Keratinocyte (primary cell): ENCODE measurements around the gene CD247. TPM values are rescaled to one million over a fixed set of nuclear protein-coding genes. Genes with fewer than 3 reads are reported as not detected.

Source experiments
- DNase-seq: peaks from one replicate; pipeline ENCODE4 v3.0.0-alpha.2; 2011; ENCODE audit warnings: low read depth, missing footprints, low spot score
- FAIRE-seq: peaks from 2 replicates; lab custom pipeline; 2011; peaks lifted over from hg19 to GRCh38; lab: Jason Lieb, UNC
- H2AFZ ChIP-seq: 2 replicates; pipeline ENCODE4 v1.6.0; 2012; ENCODE audit warnings: low read length, control low read depth, inconsistent platforms; ENCODE audit not compliant: control insufficient read depth
- H3K27ac ChIP-seq: 2 replicates; pipeline ENCODE4 v1.5.1; 2011; ENCODE audit warnings: low read length; ENCODE audit not compliant: control insufficient read depth, insufficient read depth
- H3K27me3 ChIP-seq: 3 replicates; pipeline ENCODE4 v1.6.0; 2011; ENCODE audit warnings: low read length; ENCODE audit not compliant: control insufficient read depth, insufficient read depth; ENCODE audit errors: extremely low read depth
- H3K36me3 ChIP-seq, 2 experiments: 2 replicates in 1 of 2; 3 replicates in 1 of 2; pipeline ENCODE4 v1.5.1; 2011; ENCODE audit warnings: low read length in 2 of 2, mild to moderate bottlenecking in 1 of 2; ENCODE audit not compliant: control insufficient read depth in 2 of 2, insufficient read depth in 2 of 2; ENCODE audit errors: extremely low read depth in 1 of 2
- H3K4me1 ChIP-seq: 3 replicates; pipeline ENCODE4 v1.5.1; 2011; ENCODE audit warnings: low read length; ENCODE audit not compliant: control insufficient read depth, insufficient read depth; ENCODE audit errors: extremely low read depth
- H3K4me2 ChIP-seq: 3 replicates; pipeline ENCODE4 v1.6.0; 2011; ENCODE audit warnings: low read depth, low read length; ENCODE audit not compliant: control insufficient read depth, insufficient read depth; ENCODE audit errors: extremely low read depth
- H3K4me3 ChIP-seq, 3 experiments: fragments of 200-600 bp in 1 of 3; sonication (generic) in 1 of 3; 2 replicates in 2 of 3; 3 replicates in 1 of 3; pipeline ENCODE4 v1.5.1; 2011 to 2016; ENCODE audit warnings: low read length in 3 of 3, mild to moderate bottlenecking in 3 of 3, control low read depth in 2 of 3, inconsistent platforms in 1 of 3, low read depth in 1 of 3, mixed read lengths in 1 of 3, mixed run types in 1 of 3, moderate library complexity in 1 of 3; ENCODE audit not compliant: control insufficient read depth in 2 of 3, insufficient read depth in 2 of 3; ENCODE audit errors: extremely low read depth in 1 of 3
- H3K79me2 ChIP-seq: 2 replicates; pipeline ENCODE4 v1.6.0; 2012; ENCODE audit warnings: low read length; ENCODE audit not compliant: control insufficient read depth, insufficient read depth
- H3K9ac ChIP-seq: 3 replicates; pipeline ENCODE4 v1.6.0; 2011; ENCODE audit warnings: low read length; ENCODE audit not compliant: control insufficient read depth, insufficient read depth; ENCODE audit errors: extremely low read depth
- H3K9me1 ChIP-seq: 3 replicates; pipeline ENCODE4 v1.6.0; 2011; ENCODE audit warnings: low read length; ENCODE audit not compliant: control insufficient read depth, insufficient read depth; ENCODE audit errors: extremely low read depth
- H3K9me3 ChIP-seq: 2 replicates; pipeline ENCODE4 v1.5.1; 2012; ENCODE audit warnings: low read depth, low read length; ENCODE audit not compliant: control insufficient read depth
- H4K20me1 ChIP-seq: 3 replicates; pipeline ENCODE4 v1.6.0; 2011; ENCODE audit warnings: low read length; ENCODE audit not compliant: control insufficient read depth, insufficient read depth; ENCODE audit errors: extremely low read depth
- EZH2 ChIP-seq: IDR thresholded peaks from one replicate; pipeline ENCODE4 v1.6.1; 2012; ENCODE audit warnings: inconsistent platforms, mild to moderate bottlenecking, low read length, moderate library complexity
- dilution Hi-C: fragments of 300-500 bp; cut with MboI; formaldehyde crosslinking; loops from one replicate; pipeline ENCODE4 v1.7.0; 2020; ENCODE audit warnings: low sequenced_read_pairs; ENCODE audit not compliant: extremely low pct_ligation_motif_present
- polyA plus RNA-seq, 5 experiments: library from polyadenylated mRNA; depleted of rRNA in 3 of 5; stranded (reverse) in 3 of 5; stranded (forward) in 1 of 5; unstranded in 1 of 5; fragments of >200 nt; gene quantifications; 1 replicate in 1 of 5; 2 replicates in 3 of 5; 3 replicates in 1 of 5; pipeline versions ENCODE4 v1.2.1 to v1.2.3, GENCODE V29; 2011 to 2012; ENCODE audit warnings: missing spikeins in 2 of 5, low read depth in 1 of 5, low replicate concordance in 1 of 5
- TF ChIP-seq, protein P1 (sequence below), 3 experiments: IDR thresholded peaks in 1 of 3; conservative IDR thresholded peaks in 1 of 3; optimal IDR thresholded peaks in 1 of 3; 2 replicates in 2 of 3; 3 replicates in 1 of 3; pipeline versions ENCODE3 to v1.5.1; 2011; ENCODE audit warnings: low read length in 3 of 3, mild to moderate bottlenecking in 3 of 3, moderate library complexity in 2 of 3, control low read depth in 1 of 3, inconsistent platforms in 1 of 3; ENCODE audit not compliant: insufficient read depth in 2 of 3; ENCODE audit errors: extremely low read depth in 1 of 3

Gene CD247
- polyA plus RNA-seq, 1 donor (not counting 4 experiments of a cell fraction or from before 2014, with no cell fraction given): not detected

- no peaks in the 10 kb centered on the region for H3K9me3 ChIP-seq
- no peak overlapping the region for H3K4me2 ChIP-seq
- dilution Hi-C loops: no loop called here
These were observed 84.0 kb downstream of the CD247 start for GRCh38 chr1:167434306-167434705.

GRCh38 chr1:167433884-167434283, 84.4 kb downstream of the CD247 start:
- Histone ChIP-seq H3K36me3 (no peaks in the 10 kb centered on the region), H3K27me3 (peaks cover 10% of the 10 kb centered on the region), H3K4me1 (no peaks in the 10 kb centered on the region), H3K27ac (no peak overlapping the region), H3K9ac (no peak overlapping the region), H3K4me3 (no peak overlapping the region), H3K9me3 (no peaks in the 10 kb centered on the region), H2AFZ (no peak overlapping the region), H3K4me2 (no peak overlapping the region), H4K20me1 (no peaks in the 10 kb centered on the region), H3K9me1 (no peaks in the 10 kb centered on the region), H3K79me2 (no peaks in the 10 kb centered on the region)
- dilution Hi-C loops: no loop called here
- DNase-seq (no peak), FAIRE-seq (no peak)
- no peak for TF ChIP-seq EZH2
- TF ChIP-seq, protein P1, sequence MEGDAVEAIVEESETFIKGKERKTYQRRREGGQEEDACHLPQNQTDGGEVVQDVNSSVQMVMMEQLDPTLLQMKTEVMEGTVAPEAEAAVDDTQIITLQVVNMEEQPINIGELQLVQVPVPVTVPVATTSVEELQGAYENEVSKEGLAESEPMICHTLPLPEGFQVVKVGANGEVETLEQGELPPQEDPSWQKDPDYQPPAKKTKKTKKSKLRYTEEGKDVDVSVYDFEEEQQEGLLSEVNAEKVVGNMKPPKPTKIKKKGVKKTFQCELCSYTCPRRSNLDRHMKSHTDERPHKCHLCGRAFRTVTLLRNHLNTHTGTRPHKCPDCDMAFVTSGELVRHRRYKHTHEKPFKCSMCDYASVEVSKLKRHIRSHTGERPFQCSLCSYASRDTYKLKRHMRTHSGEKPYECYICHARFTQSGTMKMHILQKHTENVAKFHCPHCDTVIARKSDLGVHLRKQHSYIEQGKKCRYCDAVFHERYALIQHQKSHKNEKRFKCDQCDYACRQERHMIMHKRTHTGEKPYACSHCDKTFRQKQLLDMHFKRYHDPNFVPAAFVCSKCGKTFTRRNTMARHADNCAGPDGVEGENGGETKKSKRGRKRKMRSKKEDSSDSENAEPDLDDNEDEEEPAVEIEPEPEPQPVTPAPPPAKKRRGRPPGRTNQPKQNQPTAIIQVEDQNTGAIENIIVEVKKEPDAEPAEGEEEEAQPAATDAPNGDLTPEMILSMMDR (optimal IDR thresholded peaks at IDR 0.05 in 1 of 3, IDR thresholded peaks at IDR 0.05 in 1 of 3, conservative IDR thresholded peaks at IDR 0.05 in 1 of 3; ENCODE audit: extremely low read depth in 1 of 3, insufficient read depth in 2 of 3, low read length in 3 of 3): no peak

More at GRCh38 chr1:167434306-167434705, 84.0 kb downstream of the CD247 start:
- DNase-seq (no peak), FAIRE-seq (no peak)
- no peak overlapping the region for H2AFZ ChIP-seq
- no peaks in the 10 kb centered on the region for H3K4me1 ChIP-seq
- no peaks in the 10 kb centered on the region for H3K79me2 ChIP-seq
- H3K27me3 ChIP-seq: peaks cover 14% of the 10 kb centered on the region
- H3K27ac ChIP-seq: no peak overlapping the region
- no peaks in the 10 kb centered on the region for H3K9me1 ChIP-seq
- no peak for TF ChIP-seq EZH2
- TF ChIP-seq, protein P1 (optimal IDR thresholded peaks at IDR 0.05 in 1 of 3, IDR thresholded peaks at IDR 0.05 in 1 of 3, conservative IDR thresholded peaks at IDR 0.05 in 1 of 3; ENCODE audit: extremely low read depth in 1 of 3, insufficient read depth in 2 of 3, low read length in 3 of 3): no peak
- no peak overlapping the region for H3K4me3 ChIP-seq
- no peaks in the 10 kb centered on the region for H4K20me1 ChIP-seq
- no peak overlapping the region for H3K9ac ChIP-seq
- H3K36me3 ChIP-seq: no peaks in the 10 kb centered on the region
